GM23338 (cell line): ENCODE measurements around the gene PRDM2. TPM values are rescaled to one million over a fixed set of nuclear protein-coding genes. Genes with fewer than 3 reads are reported as not detected.

Source experiments
- ATAC-seq: fragments of 200-7000 bp; cut with Tn5 transposase; 3 replicates; pipeline ENCODE4 v1.9.1; 2020
- DNase-seq: peaks from one replicate; pipeline ENCODE4 v3.0.0-alpha.2; 2015; ENCODE audit warnings: low spot score
- H2AFZ ChIP-seq: fragments of 200-600 bp; sonication (generic); 2 replicates; pipeline ENCODE4 v1.8.0; 2016; ENCODE audit warnings: antibody characterized with exemption, mild to moderate bottlenecking, moderate library complexity
- H3F3A ChIP-seq: fragments of 200-600 bp; sonication (generic); replicated peaks from 2 replicates; pipeline ENCODE4 v1.8.0; 2017; ENCODE audit warnings: antibody characterized with exemption, mixed run types, low read depth
- H3K27ac ChIP-seq: fragments of 200-600 bp; sonication (generic); 2 replicates; pipeline ENCODE4 v1.6.1; 2016; ENCODE audit warnings: low read depth
- H3K27me3 ChIP-seq: fragments of 200-600 bp; sonication (generic); 2 replicates; pipeline ENCODE4 v1.8.0; 2016; ENCODE audit warnings: mild to moderate bottlenecking, mixed run types, moderate library complexity; ENCODE audit not compliant: insufficient read depth
- H3K36me3 ChIP-seq: fragments of 200-600 bp; sonication (generic); 2 replicates; pipeline ENCODE4 v1.8.0; 2016; ENCODE audit warnings: mild to moderate bottlenecking; ENCODE audit not compliant: insufficient read depth
- H3K4me1 ChIP-seq: fragments of 200-600 bp; sonication (generic); 2 replicates; pipeline ENCODE4 v1.8.0; 2016; ENCODE audit warnings: mild to moderate bottlenecking, moderate library complexity; ENCODE audit not compliant: insufficient read depth
- H3K4me2 ChIP-seq: fragments of 200-600 bp; sonication (generic); 2 replicates; pipeline ENCODE4 v1.7.1; 2017; ENCODE audit warnings: mixed run types
- H3K4me3 ChIP-seq: fragments of 200-600 bp; sonication (generic); 2 replicates; pipeline ENCODE4 v1.6.1; 2016; ENCODE audit warnings: mixed run types
- H3K79me2 ChIP-seq: fragments of 200-600 bp; sonication (generic); replicated peaks from 2 replicates; pipeline ENCODE4 v1.8.0; 2017; ENCODE audit warnings: mild to moderate bottlenecking; ENCODE audit not compliant: insufficient read depth
- H3K9me2 ChIP-seq: fragments of 200-600 bp; sonication (generic); 2 replicates; pipeline ENCODE4 v1.8.0; 2017; ENCODE audit not compliant: insufficient read depth
- H4K20me1 ChIP-seq: fragments of 200-600 bp; sonication (generic); replicated peaks from 2 replicates; pipeline ENCODE4 v1.8.0; 2017; ENCODE audit warnings: mild to moderate bottlenecking; ENCODE audit not compliant: insufficient read depth
- H3K27ac Mint-ChIP-seq: 2 replicates; pipeline ENCODE4 v1.8.0; 2020; ENCODE audit warnings: inconsistent platforms, mild to moderate bottlenecking, moderate library complexity, mixed read lengths
- H3K27me3 Mint-ChIP-seq: 3 replicates; pipeline ENCODE4 v1.8.0; 2022; ENCODE audit warnings: low read depth, mild to moderate bottlenecking, moderate library complexity, mixed read lengths, inconsistent platforms; ENCODE audit not compliant: insufficient read depth, poor library complexity
- H3K36me3 Mint-ChIP-seq: 3 replicates; pipeline ENCODE4 v1.8.0; 2021; ENCODE audit warnings: low read depth, mild to moderate bottlenecking, inconsistent platforms, moderate library complexity, mixed read lengths
- H3K4me1 Mint-ChIP-seq: 3 replicates; pipeline ENCODE4 v1.8.0; 2020; ENCODE audit warnings: mild to moderate bottlenecking, inconsistent platforms, mixed read lengths
- H3K4me3 Mint-ChIP-seq: 3 replicates; pipeline ENCODE4 v1.8.0; 2021; ENCODE audit warnings: moderate library complexity, mild to moderate bottlenecking, inconsistent platforms, mixed read lengths
- H3K9me3 Mint-ChIP-seq: 3 replicates; pipeline ENCODE4 v1.8.0; 2020; ENCODE audit warnings: moderate library complexity, mild to moderate bottlenecking, inconsistent platforms, mixed read lengths
- EZH2 ChIP-seq: fragments of 200-600 bp; sonication (generic); IDR thresholded peaks from one replicate; pipeline ENCODE4 v1.8.0; 2017; ENCODE audit warnings: antibody characterized with exemption, mild to moderate bottlenecking, low read depth; ENCODE audit not compliant: unreplicated experiment
- EZH2phosphoT487 ChIP-seq: fragments of 200-600 bp; sonication (generic); IDR thresholded peaks from one replicate; pipeline ENCODE4 v1.8.1; 2018; ENCODE audit warnings: antibody characterized with exemption; ENCODE audit not compliant: unreplicated experiment
- ZNF462 ChIP-seq: fragments of 250-450 bp; sonication (Bioruptor Pico); IDR thresholded peaks from 2 replicates; pipeline ENCODE4 v1.5.0; 2020; ENCODE audit warnings: mild to moderate bottlenecking, moderate library complexity
- polyA plus RNA-seq: library from polyadenylated mRNA; unstranded; fragments of >200 nt; fragmentation: Nextera tagmentation; extraction: Ambion mirVana; gene quantifications from 2 replicates; pipeline ENCODE4 v1.2.1, GENCODE V29; 2016
- total RNA-seq: library from RNA; depleted of rRNA; stranded (reverse); fragments of >200 nt; shearing (Covaris generic); gene quantifications from 2 replicates; pipeline ENCODE4 v1.2.3, GENCODE V29; 2014
- TF ChIP-seq, protein P1 (sequence below): IDR thresholded peaks from 2 replicates; pipeline ENCODE4 v1.6.1; 2016; ENCODE audit warnings: antibody characterized with exemption

PRDM2 gene
- total and polyA plus RNA-seq, 2 experiments from 2014 or later = 11.6 to 28.3 TPM

DNA sequence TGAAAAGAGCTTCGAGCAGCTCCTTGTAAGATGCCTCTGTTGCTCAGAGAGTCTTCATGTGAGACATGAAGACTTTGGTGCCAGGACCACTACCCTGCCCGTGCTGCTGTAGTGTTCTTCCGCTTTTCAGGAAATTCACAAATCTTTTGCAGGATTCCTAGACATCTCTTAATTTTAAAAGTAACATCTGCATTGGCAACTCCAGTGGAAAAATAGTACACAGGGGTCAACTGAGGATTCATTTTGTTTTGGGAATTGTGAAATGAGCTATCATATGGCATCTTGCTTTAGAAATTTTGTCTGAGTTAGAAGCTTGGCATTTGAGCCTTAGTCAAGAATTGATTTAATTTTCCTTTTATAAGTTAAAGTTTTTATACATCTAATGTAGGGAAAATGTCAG lies 7.2 kb downstream of the PRDM2 start (continued):
- TF ChIP-seq ZNF462 (CRISPR knock-in tag) (no peak), EZH2 (no peak)

GRCh38 chr1:13708380-13708982 lies 8.5 kb downstream of the PRDM2 start:
- Histone ChIP-seq H3K27me3 (no peaks in the 10 kb centered on the region), H3K36me3 (no peaks in the 10 kb centered on the region), H4K20me1 (peaks cover 26% of the 10 kb centered on the region), H2AFZ (no peak overlapping the region), H3K4me2 (no peak overlapping the region), H3F3A (no peaks in the 10 kb centered on the region), H3K79me2 (peaks cover 71% of the 10 kb centered on the region), H3K4me3 (no peak overlapping the region), H3K4me1 (no peaks in the 10 kb centered on the region; the same call in 1 of the 2 replicates), H3K27ac (no peak overlapping the region), H3K9me2 (no peaks in the 10 kb centered on the region)
- peaks cover 2% of the 10 kb centered on the region; the same call in 1 of the 3 replicates for H3K4me1 Mint-ChIP-seq
- ATAC-seq (no peak), DNase-seq (no peak)
- H3K27me3 Mint-ChIP-seq = peaks cover 3% of the 10 kb centered on the region
- H3K9me3 Mint-ChIP-seq = no peaks in the 10 kb centered on the region
- TF ChIP-seq EZH2phosphoT487 = no peak
- TF ChIP-seq, protein P1, sequence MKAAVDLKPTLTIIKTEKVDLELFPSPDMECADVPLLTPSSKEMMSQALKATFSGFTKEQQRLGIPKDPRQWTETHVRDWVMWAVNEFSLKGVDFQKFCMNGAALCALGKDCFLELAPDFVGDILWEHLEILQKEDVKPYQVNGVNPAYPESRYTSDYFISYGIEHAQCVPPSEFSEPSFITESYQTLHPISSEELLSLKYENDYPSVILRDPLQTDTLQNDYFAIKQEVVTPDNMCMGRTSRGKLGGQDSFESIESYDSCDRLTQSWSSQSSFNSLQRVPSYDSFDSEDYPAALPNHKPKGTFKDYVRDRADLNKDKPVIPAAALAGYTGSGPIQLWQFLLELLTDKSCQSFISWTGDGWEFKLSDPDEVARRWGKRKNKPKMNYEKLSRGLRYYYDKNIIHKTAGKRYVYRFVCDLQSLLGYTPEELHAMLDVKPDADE = no peak
- H3K36me3 Mint-ChIP-seq = no peaks in the 10 kb centered on the region
- no peak overlapping the region for H3K27ac Mint-ChIP-seq
- no peak overlapping the region for H3K4me3 Mint-ChIP-seq
